NCI-H128 (cell line): ENCODE measurements around the gene ATP2A1.
"Not testable (repeated sequence)": the region's sequence is repeated elsewhere in the genome, so short reads cannot be mapped to it uniquely, and the experiment has no call there.

Source experiments
- DNase-seq: peaks from one replicate; lab custom pipeline; 2025; ENCODE audit not compliant: unreplicated experiment; lab: John Stamatoyannopoulos, UW

ATP2A1 gene

GRCh38 chr16:28858421-28858820 lies 19.9 kb upstream of the ATP2A1 start:
- DNase-seq: no peak

GRCh38 chr16:28859326-28859725 lies 19.0 kb upstream of the ATP2A1 start:
- DNase-seq: no peak

- DNase-seq: no peak
Observed at GRCh38 chr16:28863929-28864793, 14.1 kb upstream of the ATP2A1 start.

- DNase-seq: no peak
Observed at GRCh38 chr16:28865001-28865688, 13.1 kb upstream of the ATP2A1 start.

- no peak for DNase-seq
Observed at GRCh38 chr16:28865722-28866453, 12.4 kb upstream of the ATP2A1 start.

- DNase-seq: no peak
Observed at GRCh38 chr16:28866454-28866804, 11.9 kb upstream of the ATP2A1 start.

- DNase-seq: no peak
Observed at GRCh38 chr16:28867241-28867640, 11.0 kb upstream of the ATP2A1 start.

GRCh38 chr16:28867646-28868045 lies 10.6 kb upstream of the ATP2A1 start:
- DNase-seq: not testable (repeated sequence)

- no peak for DNase-seq
Observed at GRCh38 chr16:28869201-28869600, 9.1 kb upstream of the ATP2A1 start.

- no peak for DNase-seq
Observed at GRCh38 chr16:28872952-28873351, 5.3 kb upstream of the ATP2A1 start.

GRCh38 chr16:28873543-28874201 lies 4.6 kb upstream of the ATP2A1 start:
- no peak for DNase-seq

GRCh38 chr16:28874406-28874805 lies 3.9 kb upstream of the ATP2A1 start:
- no peak for DNase-seq

GRCh38 chr16:28875134-28876018 lies 2.9 kb upstream of the ATP2A1 start:
- no peak for DNase-seq

GRCh38 chr16:28876019-28876659 lies 2.1 kb upstream of the ATP2A1 start:
- no peak for DNase-seq

- DNase-seq: no peak
Observed at GRCh38 chr16:28876973-28877654, 1.2 kb upstream of the ATP2A1 start.

GRCh38 chr16:28877655-28878000 lies 660 bp upstream of the ATP2A1 start:
- DNase-seq: no peak

- DNase-seq: no peak
Observed at GRCh38 chr16:28879261-28879840, 1.1 kb downstream of the ATP2A1 start.

- peak; percentile 68 for DNase-seq
Observed at GRCh38 chr16:28879841-28880588, 1.7 kb downstream of the ATP2A1 start.
